ENCODE data around the gene ACY1. TPM values are rescaled to one million over a fixed set of nuclear protein-coding genes. Genes with fewer than 3 reads are reported as not detected.

ACY1 gene
- total RNA-seq, 2 donors from 2014 or later: 58.2 to 69.4 TPM

- TF ChIP-seq CTCF (conservative IDR thresholded peaks at IDR 0.05): no peak
- Mint-ChIP-seq H3K4me1 (peaks cover 2% of the 10 kb centered on the region), H3K36me3 (ENCODE audit: low read depth) (peaks cover 7% of the 10 kb centered on the region), H3K27ac (no peak overlapping the region), H3K9me3 (no peaks in the 10 kb centered on the region), H3K27me3 (ENCODE audit: insufficient read depth) (peaks cover 68% of the 10 kb centered on the region), H3K4me3 (no peak overlapping the region)
- Histone ChIP-seq H3K9me3 (ENCODE audit: control insufficient read depth, low read length) (no peaks in the 10 kb centered on the region), H3K4me3 (ENCODE audit: low read length) (no peak overlapping the region), H3K4me1 (ENCODE audit: control insufficient read depth, insufficient read depth, low read length) (no peaks in the 10 kb centered on the region), H3K27ac (ENCODE audit: low read depth, low read length) (no peak overlapping the region), H3K27me3 (ENCODE audit: control insufficient read depth, insufficient read depth, low read length, poor library complexity, severe bottlenecking) (peaks cover 46% of the 10 kb centered on the region), H3K9ac (ENCODE audit: extremely low read depth, low read length, poor library complexity, severe bottlenecking) (no peak overlapping the region), H3K36me3 (ENCODE audit: control insufficient read depth, insufficient read depth, low read length) (peaks cover 19% of the 10 kb centered on the region)
- 83 to 88% methylated on average over 2 to 3 of the region's 3 CpGs for WGBS, 2 experiments (ENCODE audit: insufficient coverage in 1 of 2, insufficient read length in 1 of 2)
- DNase-seq: no peak
Observed at GRCh38 chr3:51953445-51953844, 29.9 kb upstream of the ACY1 start.

- no peak for DNase-seq
- Histone ChIP-seq H3K9ac (ENCODE audit: extremely low read depth, low read length, poor library complexity, severe bottlenecking) (no peak overlapping the region), H3K36me3 (ENCODE audit: control insufficient read depth, insufficient read depth, low read length) (peaks cover 23% of the 10 kb centered on the region), H3K4me1 (ENCODE audit: control insufficient read depth, insufficient read depth, low read length) (no peaks in the 10 kb centered on the region), H3K9me3 (ENCODE audit: control insufficient read depth, low read length) (no peaks in the 10 kb centered on the region), H3K27ac (ENCODE audit: low read depth, low read length) (no peak overlapping the region), H3K27me3 (ENCODE audit: control insufficient read depth, insufficient read depth, low read length, poor library complexity, severe bottlenecking) (peaks cover 40% of the 10 kb centered on the region), H3K4me3 (ENCODE audit: low read length) (no peak overlapping the region)
- Mint-ChIP-seq H3K27me3 (ENCODE audit: insufficient read depth) (peaks cover 66% of the 10 kb centered on the region), H3K27ac (no peak overlapping the region), H3K4me3 (no peak overlapping the region), H3K9me3 (no peaks in the 10 kb centered on the region), H3K4me1 (peaks cover 2% of the 10 kb centered on the region), H3K36me3 (ENCODE audit: low read depth) (peaks cover 11% of the 10 kb centered on the region)
- WGBS, 2 experiments (ENCODE audit: insufficient coverage in 1 of 2, insufficient read length in 1 of 2): 88 to 92% methylated on average over 3 to 6 of the region's 6 CpGs
- TF ChIP-seq CTCF (conservative IDR thresholded peaks at IDR 0.05): no peak
Observed at GRCh38 chr3:51954105-51954504, 29.2 kb upstream of the ACY1 start.

DNA sequence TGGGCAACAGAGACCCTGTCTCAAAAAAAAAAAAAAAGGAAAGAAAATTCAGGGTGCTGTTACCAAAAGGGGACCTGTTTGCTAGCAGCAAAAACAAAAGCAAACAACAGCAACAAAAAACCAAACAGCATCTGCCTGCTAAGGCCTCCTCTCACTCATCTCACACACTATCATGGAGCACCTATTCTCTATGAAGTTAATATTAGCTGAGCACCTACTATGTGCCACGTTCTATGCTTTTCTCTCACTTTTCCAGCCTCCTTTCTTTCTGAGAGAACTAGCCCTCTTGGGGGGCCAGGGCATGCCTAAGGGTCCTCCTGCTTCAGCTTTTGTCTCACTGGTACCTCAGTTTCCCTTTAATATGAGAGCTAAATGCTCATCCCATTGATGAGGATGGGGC, 28.6 kb upstream of the ACY1 start:
- peaks cover 11% of the 10 kb centered on the region for H3K36me3 Mint-ChIP-seq (ENCODE audit: low read depth)
- Histone ChIP-seq H3K27me3 (ENCODE audit: control insufficient read depth, insufficient read depth, low read length, poor library complexity, severe bottlenecking) (peaks cover 36% of the 10 kb centered on the region), H3K4me3 (ENCODE audit: low read length) (no peak overlapping the region), H3K27ac (ENCODE audit: low read depth, low read length) (no peak overlapping the region), H3K36me3 (ENCODE audit: control insufficient read depth, insufficient read depth, low read length) (peaks cover 28% of the 10 kb centered on the region), H3K9ac (ENCODE audit: extremely low read depth, low read length, poor library complexity, severe bottlenecking) (no peak overlapping the region), H3K4me1 (ENCODE audit: control insufficient read depth, insufficient read depth, low read length) (no peaks in the 10 kb centered on the region), H3K9me3 (ENCODE audit: control insufficient read depth, low read length) (no peaks in the 10 kb centered on the region)
- H3K27ac Mint-ChIP-seq: no peak overlapping the region
- no peaks in the 10 kb centered on the region for H3K9me3 Mint-ChIP-seq
- no peak for TF ChIP-seq CTCF (conservative IDR thresholded peaks at IDR 0.05)
- DNase-seq: no peak
- peaks cover 61% of the 10 kb centered on the region for H3K27me3 Mint-ChIP-seq (ENCODE audit: insufficient read depth)
- WGBS, 2 experiments (ENCODE audit: insufficient coverage in 1 of 2, insufficient read length in 1 of 2): 93 to 100% methylated on average over 1 of the region's 1 CpG
- H3K4me1 Mint-ChIP-seq: peaks cover 2% of the 10 kb centered on the region
- no peak overlapping the region for H3K4me3 Mint-ChIP-seq

Data from endodermal cell (in vitro differentiated cells).